H9 (cell line): ENCODE results near the gene ZFAND3. TPM values are rescaled to one million over a fixed set of nuclear protein-coding genes. Genes with fewer than 3 reads are reported as not detected.

Source experiments
- DNase-seq: peaks from one replicate; pipeline ENCODE4 v3.0.0-alpha.2; 2017
- H2AFZ ChIP-seq: one replicate; pipeline ENCODE4 v1.6.1; 2013; ENCODE audit warnings: mild to moderate bottlenecking, low read length, control low read depth, moderate library complexity
- H2AK5ac ChIP-seq: 2 replicates; pipeline ENCODE4 v1.6.1; 2013; ENCODE audit warnings: low read length, control low read depth, mixed read lengths; ENCODE audit not compliant: insufficient read length
- H2BK120ac ChIP-seq: one replicate; pipeline ENCODE4 v1.6.1; 2013; ENCODE audit warnings: low read depth, mild to moderate bottlenecking, low read length, control low read depth, inconsistent platforms; ENCODE audit not compliant: poor library complexity, severe bottlenecking
- H2BK12ac ChIP-seq: 2 replicates; pipeline ENCODE4 v1.6.1; 2013; ENCODE audit warnings: low read length, control low read depth, mixed read lengths, low read depth; ENCODE audit not compliant: insufficient read length
- H2BK15ac ChIP-seq: 2 replicates; pipeline ENCODE4 v1.6.1; 2013; ENCODE audit warnings: low read depth, low read length, control low read depth
- H2BK20ac ChIP-seq: one replicate; pipeline ENCODE4 v1.6.1; 2013; ENCODE audit warnings: low read depth, mild to moderate bottlenecking, low read length, control low read depth, inconsistent platforms; ENCODE audit not compliant: poor library complexity, severe bottlenecking
- H2BK5ac ChIP-seq: 2 replicates; pipeline ENCODE4 v1.6.1; 2013; ENCODE audit warnings: low read length, control low read depth, mixed read lengths; ENCODE audit not compliant: insufficient read length
- H3K14ac ChIP-seq: 2 replicates; pipeline ENCODE4 v1.6.1; 2013; ENCODE audit warnings: low read length, control low read depth; ENCODE audit not compliant: insufficient read depth
- H3K18ac ChIP-seq: 2 replicates; pipeline ENCODE4 v1.6.1; 2013; ENCODE audit warnings: low read depth, mild to moderate bottlenecking, mixed read lengths, low read length, control low read depth; ENCODE audit not compliant: insufficient read length
- H3K23ac ChIP-seq: 2 replicates; pipeline ENCODE4 v1.6.1; 2013; ENCODE audit warnings: low read length, control low read depth, mixed read lengths, low read depth; ENCODE audit not compliant: insufficient read length
- H3K23me2 ChIP-seq: 2 replicates; pipeline ENCODE4 v1.6.1; 2013; ENCODE audit warnings: low read depth, mild to moderate bottlenecking, mixed read lengths, low read length, control low read depth; ENCODE audit not compliant: insufficient read length, poor library complexity, severe bottlenecking
- H3K27ac ChIP-seq: 2 replicates; pipeline ENCODE4 v1.5.1; 2013; ENCODE audit warnings: low read length, control low read depth, mixed read lengths, low read depth; ENCODE audit not compliant: insufficient read length
- H3K27me3 ChIP-seq: 2 replicates; pipeline ENCODE4 v1.6.1; 2013; ENCODE audit warnings: low read length, control low read depth, inconsistent platforms; ENCODE audit not compliant: insufficient read depth
- H3K4ac ChIP-seq: 2 replicates; pipeline ENCODE4 v1.6.1; 2013; ENCODE audit warnings: low read depth, mild to moderate bottlenecking, control low read depth, inconsistent platforms, low read length, moderate library complexity
- H3K4me1 ChIP-seq: 2 replicates; pipeline ENCODE4 v1.6.1; 2013; ENCODE audit warnings: low read length, control low read depth, inconsistent platforms; ENCODE audit not compliant: insufficient read depth
- H3K4me2 ChIP-seq: 2 replicates; pipeline ENCODE4 v1.6.1; 2013; ENCODE audit warnings: low read length, control low read depth, mixed read lengths; ENCODE audit not compliant: insufficient read length, insufficient read depth
- H3K56ac ChIP-seq: 2 replicates; pipeline ENCODE4 v1.6.1; 2013; ENCODE audit warnings: low read depth, mild to moderate bottlenecking, mixed read lengths, low read length, control low read depth; ENCODE audit not compliant: insufficient read length
- H3K79me1 ChIP-seq: 2 replicates; pipeline ENCODE4 v1.6.1; 2013; ENCODE audit warnings: low read depth, mild to moderate bottlenecking, moderate library complexity, low read length, control low read depth, inconsistent platforms; ENCODE audit not compliant: insufficient read depth, poor library complexity, severe bottlenecking
- H3K79me2 ChIP-seq: 2 replicates; pipeline ENCODE4 v1.6.1; 2013; ENCODE audit warnings: low read length, control low read depth, inconsistent platforms; ENCODE audit not compliant: insufficient read depth
- H3K9ac ChIP-seq: 2 replicates; pipeline ENCODE4 v1.6.1; 2013; ENCODE audit warnings: low read length, control low read depth, mixed read lengths; ENCODE audit not compliant: insufficient read length; ENCODE audit errors: extremely low read depth
- H3K9me3 ChIP-seq: one replicate; pipeline ENCODE4 v1.6.1; 2013; ENCODE audit warnings: low read depth, low read length, inconsistent platforms; ENCODE audit not compliant: control insufficient read depth
- H3T11ph ChIP-seq: one replicate; pipeline ENCODE4 v1.6.1; 2013; ENCODE audit warnings: mild to moderate bottlenecking, low read length, control low read depth, inconsistent platforms
- H4K20me1 ChIP-seq: one replicate; pipeline ENCODE4 v1.6.1; 2013; ENCODE audit not compliant: control insufficient read depth, insufficient read length, insufficient read depth
- H4K5ac ChIP-seq: 2 replicates; pipeline ENCODE4 v1.6.1; 2013; ENCODE audit warnings: low read depth, mild to moderate bottlenecking, mixed read lengths, low read length, control low read depth; ENCODE audit not compliant: insufficient read length
- H4K8ac ChIP-seq: replicated peaks from 2 replicates; pipeline ENCODE4 v1.6.1; 2013; ENCODE audit warnings: low read length, control low read depth, mixed read lengths, low read depth; ENCODE audit not compliant: insufficient read length
- H4K91ac ChIP-seq: 2 replicates; pipeline ENCODE4 v1.6.1; 2013; ENCODE audit warnings: low read depth, mild to moderate bottlenecking, moderate library complexity, mixed read lengths, low read length, control low read depth; ENCODE audit not compliant: insufficient read length
- H3K27ac Mint-ChIP-seq, 3 experiments: 2 replicates in 2 of 3; 3 replicates in 1 of 3; pipeline ENCODE4 v1.8.0; 2020 to 2021; ENCODE audit warnings: mixed read lengths in 3 of 3, mild to moderate bottlenecking in 1 of 3, moderate library complexity in 1 of 3
- H3K27me3 Mint-ChIP-seq: 2 replicates; pipeline ENCODE4 v1.8.0; 2021; ENCODE audit warnings: low read depth, mild to moderate bottlenecking, moderate library complexity, mixed read lengths
- H3K36me3 Mint-ChIP-seq, 3 experiments: 2 replicates in 2 of 3; 3 replicates in 1 of 3; pipeline ENCODE4 v1.8.0; 2020 to 2021; ENCODE audit warnings: low read depth in 3 of 3, mixed read lengths in 3 of 3; ENCODE audit not compliant: insufficient read depth in 1 of 3
- H3K4me1 Mint-ChIP-seq, 2 experiments: 2 replicates each; pipeline ENCODE4 v1.8.0; 2020; ENCODE audit warnings: mixed read lengths in 2 of 2
- H3K4me3 Mint-ChIP-seq, 2 experiments: 2 replicates in 1 of 2; 3 replicates in 1 of 2; pipeline ENCODE4 v1.8.0; 2020 to 2021; ENCODE audit warnings: mild to moderate bottlenecking in 2 of 2, mixed read lengths in 2 of 2, moderate library complexity in 1 of 2
- H3K9me3 Mint-ChIP-seq, 2 experiments: 2 replicates in 1 of 2; 3 replicates in 1 of 2; pipeline ENCODE4 v1.8.0; 2020; ENCODE audit warnings: mild to moderate bottlenecking in 2 of 2, mixed read lengths in 2 of 2, moderate library complexity in 1 of 2
- CTCF ChIP-seq: fragments of 200-600 bp; sonication (generic); conservative IDR thresholded peaks from 3 replicates; pipeline ENCODE4 v1.8.0; 2021; ENCODE audit warnings: antibody characterized with exemption, mild to moderate bottlenecking
- WGBS: extraction: QIAGEN DNeasy Blood & Tissue Kit; methylation state at CpG from one replicate; pipeline ENCODE4 v1.1.7; 2013; ENCODE audit warnings: missing lambda C conversion rate, low lambda C conversion rate, mixed read lengths; ENCODE audit not compliant: insufficient read length; ENCODE audit errors: extremely low coverage; 5-methylcytosine and 5-hydroxymethylcytosine counted together
- total RNA-seq: library from RNA; stranded (reverse); gene quantifications from 2 replicates; pipeline ENCODE4 v1.2.1, GENCODE V29; 2021

Gene ZFAND3
- total RNA-seq, 1 experiment from 2014 or later: 57.7 TPM

- no peak overlapping the region for H3K14ac ChIP-seq
- peaks cover 14% of the 10 kb centered on the region for H3K27me3 Mint-ChIP-seq
- H3K9me3 ChIP-seq: no peaks in the 10 kb centered on the region
- no peak overlapping the region for H3K18ac ChIP-seq
- H3K23me2 ChIP-seq: no peaks in the 10 kb centered on the region
- no peak overlapping the region for H4K91ac ChIP-seq
- H3K56ac ChIP-seq: no peak overlapping the region
- no peak overlapping the region for H2BK15ac ChIP-seq
- no peak overlapping the region for H4K5ac ChIP-seq
- H3K4me1 ChIP-seq: no peaks in the 10 kb centered on the region
- no peak overlapping the region for H2BK5ac ChIP-seq
- no peaks in the 10 kb centered on the region for H3K79me2 ChIP-seq
- no peaks in the 10 kb centered on the region for H3K79me1 ChIP-seq
- H3K9me3 Mint-ChIP-seq: no peaks in the 10 kb centered on the region; a peak in 1 of 5 replicates
- no peaks in the 10 kb centered on the region for H4K20me1 ChIP-seq
- H3K27ac ChIP-seq: no peak overlapping the region
- DNase-seq: no peak
- no peak overlapping the region for H3K27ac Mint-ChIP-seq
- no peaks in the 10 kb centered on the region for H3K27me3 ChIP-seq
- H3K23ac ChIP-seq: no peak overlapping the region
- H2BK20ac ChIP-seq: no peak overlapping the region
- no peak overlapping the region for H4K8ac ChIP-seq
- H3K4me3 Mint-ChIP-seq: no peak overlapping the region
- H2AFZ ChIP-seq: no peak overlapping the region
- H3K36me3 Mint-ChIP-seq: no peaks in the 10 kb centered on the region
- H3K4ac ChIP-seq: no peak overlapping the region
- no peak overlapping the region for H2BK120ac ChIP-seq
- H2AK5ac ChIP-seq: no peak overlapping the region
- H3K4me1 Mint-ChIP-seq: peaks cover 9 to 13% of the 10 kb centered on the region in 2 experiments
- no peak overlapping the region for H2BK12ac ChIP-seq
- H3K4me2 ChIP-seq: no peak overlapping the region
- no peak overlapping the region for H3K9ac ChIP-seq
- no peak for TF ChIP-seq CTCF
- no CpG with 5 or more reads among the region's 6 CpGs for WGBS
- H3T11ph ChIP-seq: no peak overlapping the region
These were observed 5.2 kb upstream of the ZFAND3 start for GRCh38 chr6:37814374-37814773.
